Dendritic cell treated with granulocyte-macrophage colony-stimulating factor and Interleukin-4, amounts not matched to agents 40 ng/mL and 50 ng/mL, for 4 days (primary cell): Measurements from ENCODE around the gene TNFSF10.
"Not testable (repeated sequence)": the region's sequence is repeated elsewhere in the genome, so short reads cannot be mapped to it uniquely, and the experiment has no call there.

Source experiments
- H3K27ac Mint-ChIP-seq: one replicate; pipeline ENCODE4 v1.8.0; 2022; ENCODE audit warnings: mild to moderate bottlenecking, mixed read lengths
- H3K27me3 Mint-ChIP-seq: one replicate; pipeline ENCODE4 v1.8.0; 2022; ENCODE audit warnings: mild to moderate bottlenecking, mixed read lengths
- H3K36me3 Mint-ChIP-seq: one replicate; pipeline ENCODE4 v1.8.0; 2022; ENCODE audit warnings: low read depth, mixed read lengths
- H3K4me1 Mint-ChIP-seq: one replicate; pipeline ENCODE4 v1.8.0; 2022; ENCODE audit warnings: low read depth, mixed read lengths
- H3K4me3 Mint-ChIP-seq: one replicate; pipeline ENCODE4 v1.8.0; 2022; ENCODE audit warnings: mild to moderate bottlenecking, moderate library complexity, mixed read lengths
- H3K9me3 Mint-ChIP-seq: one replicate; pipeline ENCODE4 v1.8.0; 2022; ENCODE audit warnings: mixed read lengths
- intact Hi-C: fragments of 100-400 bp; cut with micrococcal nuclease; formaldehyde crosslinking; loops from one replicate; pipeline ENCODE4 v1.15.0; 2022

TNFSF10 gene

DNA sequence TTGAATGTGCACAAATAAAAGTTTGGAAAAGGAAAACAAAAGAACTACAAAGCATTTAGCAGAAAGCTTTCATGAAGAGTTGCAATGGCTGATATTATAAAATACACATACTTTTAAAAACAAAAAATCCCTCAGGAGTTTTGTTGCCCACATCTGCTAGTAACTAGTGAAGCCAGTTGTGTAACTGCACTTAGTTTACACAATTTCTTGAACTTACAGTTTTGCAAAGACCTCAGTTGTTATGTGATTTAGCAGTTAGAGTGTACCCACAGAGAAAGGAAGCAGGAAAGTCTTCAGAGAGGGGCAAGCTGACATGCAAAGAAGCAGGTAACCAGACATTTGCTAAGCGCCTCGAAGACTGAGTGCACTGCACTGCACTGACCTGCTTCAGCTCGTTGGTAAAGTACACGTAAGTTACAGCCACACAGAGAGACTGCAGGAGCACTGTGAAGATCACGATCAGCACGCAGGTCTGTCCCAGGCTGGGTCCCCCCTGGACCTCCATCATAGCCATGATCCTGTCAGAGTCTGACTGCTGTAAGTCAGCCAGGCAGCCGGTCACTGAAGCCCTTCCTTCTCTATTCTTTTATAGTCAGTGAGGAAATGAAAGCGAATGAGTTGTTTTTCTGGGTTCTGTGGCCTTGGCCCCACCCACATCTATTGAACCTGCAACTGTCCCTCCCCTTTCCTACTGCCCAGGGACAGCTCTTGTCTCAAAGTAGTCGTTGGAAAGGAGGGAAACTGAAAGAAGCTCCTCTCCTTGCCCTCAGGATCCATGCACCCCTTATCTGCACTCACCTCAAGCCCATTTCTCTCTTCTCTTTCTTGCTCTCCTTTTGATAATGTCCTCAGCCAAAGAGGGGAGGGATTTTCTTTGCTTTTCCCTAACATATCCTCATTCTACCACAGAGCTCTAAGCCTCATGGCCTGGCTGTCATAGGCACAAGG lies at the start of gene TNFSF10:
Gene TNFSF10 (minus strand): TSS at position 560 of the 948 bp plus-strand sequence. CDS start 46 bp downstream, at position 514.
- intact Hi-C loops = no loop called here
- Mint-ChIP-seq H3K27me3 (no peaks in the 10 kb centered on the region), H3K36me3 (no peaks in the 10 kb centered on the region), H3K4me3 (peak within 1 kb of the TSS; percentile 84), H3K27ac (peak within 1 kb of the TSS; percentile 89), H3K4me1 (peaks cover 48% of the 10 kb centered on the region), H3K9me3 (no peaks in the 10 kb centered on the region)

DNA sequence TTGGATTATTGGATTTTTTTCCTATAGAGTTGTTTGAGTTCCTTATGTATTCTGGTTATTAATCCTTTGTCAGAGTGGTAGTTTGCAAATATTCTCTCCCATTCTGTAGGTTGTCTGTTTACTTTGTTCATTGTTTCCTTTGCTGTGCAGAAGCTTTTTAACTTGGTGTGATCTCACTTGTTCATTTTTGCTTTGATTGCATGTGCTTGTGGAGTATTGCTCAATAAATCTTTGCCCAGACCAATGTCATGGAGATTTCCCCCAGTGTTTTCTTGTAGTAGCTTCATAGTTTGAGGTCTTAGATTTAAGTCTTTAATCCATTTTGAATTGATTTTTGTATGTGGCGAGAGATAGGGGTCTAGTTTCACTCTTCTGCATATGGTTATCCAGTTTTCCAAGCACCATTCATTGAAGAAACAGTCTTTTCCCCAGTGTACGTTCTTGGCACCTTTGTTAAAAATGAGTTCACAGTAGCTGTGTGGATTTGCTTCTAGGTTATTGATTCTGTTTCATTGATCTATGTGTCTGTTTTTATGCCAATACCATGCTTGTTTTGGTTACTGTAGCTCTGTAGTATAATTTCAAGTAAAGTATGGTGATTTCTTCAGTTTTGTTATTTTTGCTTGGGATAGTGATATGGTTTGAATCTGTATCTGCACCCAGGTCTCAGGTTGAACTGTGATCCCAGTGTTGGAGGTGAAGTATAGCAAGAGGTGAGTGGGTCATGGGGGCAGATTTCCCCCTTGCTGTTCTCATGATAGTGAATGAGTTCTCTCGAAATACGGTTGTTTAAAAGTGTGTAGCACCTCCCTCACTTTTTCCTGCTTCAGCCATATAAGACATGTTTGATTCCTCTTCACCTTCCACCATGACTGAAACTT lies 46.1 kb upstream of the TNFSF10 start:
- H3K9me3 Mint-ChIP-seq = peaks cover 9% of the 10 kb centered on the region
- H3K4me3 Mint-ChIP-seq = no peak overlapping the region
- no peaks in the 10 kb centered on the region for H3K27me3 Mint-ChIP-seq
- no peaks in the 10 kb centered on the region for H3K36me3 Mint-ChIP-seq
- peaks cover 24% of the 10 kb centered on the region for H3K4me1 Mint-ChIP-seq
- intact Hi-C loops = no loop called here
- H3K27ac Mint-ChIP-seq = peak overlapping the region; percentile 75

DNA sequence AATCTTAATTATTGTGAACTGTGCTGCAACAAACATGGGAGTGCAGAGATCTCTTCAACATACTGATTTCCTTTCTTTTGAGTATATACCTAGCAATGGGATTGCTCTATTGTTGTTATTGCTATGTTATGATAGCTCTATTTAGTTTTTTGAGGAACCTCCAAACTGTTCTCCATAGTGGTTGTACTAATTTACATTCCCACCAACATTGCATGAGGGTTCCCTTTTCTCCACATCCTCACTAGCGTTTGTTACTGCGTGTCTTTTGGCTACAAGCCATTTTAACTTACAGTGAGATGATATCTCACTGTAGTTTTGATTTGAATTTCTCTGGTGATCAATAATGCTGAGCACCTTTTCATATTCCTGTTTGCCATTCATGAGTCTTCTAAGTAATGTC lies 45.5 kb upstream of the TNFSF10 start:
- Mint-ChIP-seq H3K4me3 (no peak overlapping the region), H3K27me3 (peaks cover 2% of the 10 kb centered on the region), H3K27ac (peak overlapping the region; percentile 75), H3K36me3 (no peaks in the 10 kb centered on the region), H3K4me1 (peaks cover 28% of the 10 kb centered on the region), H3K9me3 (peaks cover 9% of the 10 kb centered on the region)
- intact Hi-C loops = no loop called here

DNA sequence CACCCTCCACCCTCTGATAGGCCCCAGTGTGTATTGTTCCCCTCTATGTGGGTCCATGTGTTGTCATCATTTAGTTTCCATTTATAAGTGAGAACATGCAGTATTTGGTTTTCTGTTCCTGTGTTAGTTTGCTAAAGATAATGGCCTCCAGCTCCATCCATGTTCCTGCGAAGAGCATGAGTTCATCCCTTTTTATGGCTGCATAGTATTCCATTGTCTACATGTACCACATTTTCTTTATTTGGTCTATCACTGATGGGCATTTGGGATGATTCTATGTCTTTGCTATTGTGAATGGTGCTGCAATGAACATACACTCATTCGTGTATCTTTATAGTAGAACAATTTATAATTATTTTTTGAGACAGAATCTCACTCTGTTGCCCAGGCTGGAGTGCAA lies 43.6 kb upstream of the TNFSF10 start:
- H3K36me3 Mint-ChIP-seq, intact Hi-C loops, H3K27ac Mint-ChIP-seq, H3K27me3 Mint-ChIP-seq, H3K9me3 Mint-ChIP-seq, H3K4me3 Mint-ChIP-seq: not testable (repeated sequence)
- H3K4me1 Mint-ChIP-seq = peaks cover 45% of the 10 kb centered on the region

DNA sequence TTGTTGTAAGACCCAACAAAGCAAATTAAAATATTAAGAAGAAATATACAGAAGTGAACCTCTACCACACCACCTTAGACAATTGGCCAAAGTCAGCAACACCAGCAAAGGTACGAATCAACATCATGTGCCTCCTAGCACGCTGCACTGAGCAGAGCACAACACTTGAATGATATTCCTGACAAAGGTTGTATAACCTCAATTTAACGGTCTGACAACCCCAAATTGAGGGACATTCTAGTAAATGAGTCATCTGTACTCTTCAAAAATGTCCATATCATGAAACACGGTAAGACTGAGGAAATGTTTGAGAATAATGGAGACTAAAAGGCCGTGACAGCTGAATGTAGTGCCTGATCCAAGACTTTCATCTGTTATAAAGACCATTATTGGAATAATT lies 41.3 kb upstream of the TNFSF10 start:
- Mint-ChIP-seq H3K27ac (no peak overlapping the region), H3K4me3 (no peak overlapping the region), H3K4me1 (peaks cover 44% of the 10 kb centered on the region), H3K9me3 (no peaks in the 10 kb centered on the region), H3K36me3 (no peaks in the 10 kb centered on the region), H3K27me3 (peaks cover 2% of the 10 kb centered on the region)
- intact Hi-C loops = loop anchor here (5.0 kb wide), 1 partner anchor 52 kb away; no protein-coding TSS in a partner anchor

DNA sequence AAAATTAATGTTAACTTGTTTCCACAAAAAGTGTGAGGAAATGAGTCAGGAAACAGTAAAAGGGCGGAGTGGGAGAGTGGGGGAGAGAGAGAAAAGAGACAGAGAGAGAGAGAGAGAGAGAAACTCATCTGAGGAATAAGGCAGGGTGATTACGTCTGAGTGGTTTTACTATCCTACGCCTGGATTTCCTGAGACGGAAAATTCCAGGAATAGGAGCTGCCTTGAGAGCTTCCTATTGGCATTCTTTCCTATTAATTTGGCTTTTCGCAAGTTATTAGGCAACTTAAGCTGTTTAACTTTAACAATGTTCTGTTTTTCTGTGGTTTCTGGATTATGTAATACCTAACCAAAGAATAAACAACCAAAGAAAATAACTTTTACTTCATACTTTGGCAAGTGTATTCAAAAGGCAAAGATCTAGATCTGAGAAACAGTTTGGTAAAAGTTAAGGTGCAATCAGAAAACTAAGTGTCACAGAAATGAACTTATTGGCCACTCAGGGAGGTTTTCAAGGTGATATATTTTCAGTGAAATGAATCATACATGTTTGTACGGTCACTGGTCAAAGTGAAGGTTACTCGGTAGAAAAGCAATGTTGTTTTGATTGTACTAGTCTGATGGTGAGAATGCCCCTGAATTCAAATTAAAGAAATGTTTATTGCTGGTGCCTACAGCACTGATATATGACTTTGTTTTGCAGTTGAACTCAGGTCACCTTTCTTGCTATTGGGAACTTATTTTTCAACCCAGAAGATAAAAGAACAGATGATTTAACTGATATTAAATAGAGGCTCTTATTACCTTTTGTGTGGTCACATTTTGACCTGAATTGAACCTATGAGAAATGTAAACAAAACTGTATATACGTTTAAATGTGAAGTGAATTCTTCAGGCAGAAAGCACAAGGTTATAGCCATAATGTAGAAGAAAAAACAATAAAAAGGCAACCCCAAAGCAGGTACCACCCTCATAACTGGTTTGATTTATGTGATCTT lies 39.9 kb upstream of the TNFSF10 start:
- H3K4me3 Mint-ChIP-seq = peak overlapping the region; percentile 64
- peaks cover 41% of the 10 kb centered on the region for H3K4me1 Mint-ChIP-seq
- H3K36me3 Mint-ChIP-seq = no peaks in the 10 kb centered on the region
- H3K27me3 Mint-ChIP-seq = peaks cover 2% of the 10 kb centered on the region
- H3K9me3 Mint-ChIP-seq = no peaks in the 10 kb centered on the region
- intact Hi-C loops = loop anchor here (5.0 kb wide), 1 partner anchor 51 kb away; no protein-coding TSS in a partner anchor
- H3K27ac Mint-ChIP-seq = peak overlapping the region; percentile 77

DNA sequence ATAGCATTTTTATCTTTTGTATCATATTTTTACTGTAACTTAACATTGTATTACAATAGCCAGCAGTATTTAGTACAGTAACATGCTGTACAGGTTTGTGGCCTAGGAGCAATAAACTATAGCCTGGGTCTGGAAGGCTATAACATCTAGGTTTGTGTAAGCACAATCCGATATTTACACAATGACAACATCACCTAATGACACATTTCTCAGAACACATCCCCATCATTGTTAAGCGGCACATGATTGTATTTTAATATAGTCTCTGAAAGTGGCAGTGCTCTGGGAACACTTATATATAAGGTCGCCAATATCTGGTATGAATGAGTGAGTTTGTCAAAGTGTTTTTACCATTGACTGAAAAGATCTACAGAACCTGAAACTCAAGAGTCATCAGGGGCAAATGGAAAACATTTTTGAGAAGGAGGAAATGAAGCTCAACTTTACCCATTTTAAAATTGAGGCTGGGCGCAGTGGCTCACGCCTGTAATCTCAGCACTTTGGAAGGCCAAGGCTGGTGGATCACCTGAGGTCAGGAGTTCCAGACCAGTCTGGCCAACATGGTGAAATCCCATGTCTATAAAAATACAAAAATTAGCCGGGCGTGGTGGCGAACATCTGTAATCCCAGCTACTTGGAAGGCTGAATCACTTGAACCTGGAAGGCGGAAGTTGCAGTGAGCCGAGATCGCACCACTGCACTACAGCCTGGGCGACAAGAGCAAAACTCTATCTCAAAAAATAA lies 38.8 kb upstream of the TNFSF10 start:
- no peak overlapping the region for H3K4me3 Mint-ChIP-seq
- no peaks in the 10 kb centered on the region for H3K9me3 Mint-ChIP-seq
- H3K27ac Mint-ChIP-seq = peak overlapping the region; percentile 77
- H3K4me1 Mint-ChIP-seq = peaks cover 42% of the 10 kb centered on the region
- intact Hi-C loops = loop anchor here (5.0 kb wide), 1 partner anchor 50 kb away; no protein-coding TSS in a partner anchor
- H3K27me3 Mint-ChIP-seq = peaks cover 2% of the 10 kb centered on the region
- H3K36me3 Mint-ChIP-seq = no peaks in the 10 kb centered on the region

DNA sequence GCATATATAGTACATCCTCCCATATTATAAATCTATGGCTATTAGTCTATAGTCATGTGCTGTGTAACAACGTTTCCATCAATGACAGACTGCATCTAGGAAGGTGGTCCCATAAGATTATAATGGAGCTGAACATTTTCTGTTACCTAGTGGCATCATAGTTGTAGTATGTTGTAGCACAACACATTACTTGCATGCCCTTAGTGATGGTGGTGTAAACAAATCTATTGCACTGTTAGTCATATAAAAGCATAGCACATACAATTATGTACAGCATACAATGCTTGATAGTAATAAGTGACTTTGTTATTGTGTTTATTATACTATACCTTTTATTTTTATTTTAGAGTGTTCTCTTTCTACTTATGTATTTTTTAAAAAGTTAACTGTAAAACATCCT lies 37.4 kb upstream of the TNFSF10 start:
- Mint-ChIP-seq H3K27ac (no peak overlapping the region), H3K4me3 (no peak overlapping the region), H3K4me1 (peaks cover 43% of the 10 kb centered on the region), H3K9me3 (no peaks in the 10 kb centered on the region), H3K36me3 (no peaks in the 10 kb centered on the region), H3K27me3 (peaks cover 2% of the 10 kb centered on the region)
- intact Hi-C loops = loop anchor here (5.0 kb wide), 1 partner anchor 48 kb away; no protein-coding TSS in a partner anchor

DNA sequence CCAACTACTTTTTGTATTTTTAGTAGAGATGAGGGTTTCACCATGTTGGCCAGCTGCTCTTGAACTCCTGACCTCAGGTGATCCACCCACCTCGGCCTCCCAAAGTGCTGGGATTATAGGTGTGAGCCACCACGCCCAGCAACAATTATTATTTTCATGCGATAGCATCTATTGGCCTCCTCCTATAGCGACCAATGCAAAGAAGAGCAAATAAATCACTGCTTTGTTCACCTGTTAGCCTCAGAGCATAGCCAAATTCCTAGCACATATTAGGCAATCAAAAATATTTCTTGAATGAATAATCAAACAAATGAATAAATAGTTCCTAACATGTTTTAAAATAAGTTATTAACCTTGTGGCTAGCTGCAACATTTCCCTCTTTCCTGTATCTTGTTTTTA lies 36.8 kb upstream of the TNFSF10 start:
- Mint-ChIP-seq H3K36me3 (no peaks in the 10 kb centered on the region), H3K4me1 (peaks cover 43% of the 10 kb centered on the region), H3K27me3 (peaks cover 2% of the 10 kb centered on the region), H3K27ac (no peak overlapping the region), H3K4me3 (no peak overlapping the region), H3K9me3 (no peaks in the 10 kb centered on the region)
- intact Hi-C loops = loop anchor here (5.0 kb wide), 1 partner anchor 48 kb away; no protein-coding TSS in a partner anchor

DNA sequence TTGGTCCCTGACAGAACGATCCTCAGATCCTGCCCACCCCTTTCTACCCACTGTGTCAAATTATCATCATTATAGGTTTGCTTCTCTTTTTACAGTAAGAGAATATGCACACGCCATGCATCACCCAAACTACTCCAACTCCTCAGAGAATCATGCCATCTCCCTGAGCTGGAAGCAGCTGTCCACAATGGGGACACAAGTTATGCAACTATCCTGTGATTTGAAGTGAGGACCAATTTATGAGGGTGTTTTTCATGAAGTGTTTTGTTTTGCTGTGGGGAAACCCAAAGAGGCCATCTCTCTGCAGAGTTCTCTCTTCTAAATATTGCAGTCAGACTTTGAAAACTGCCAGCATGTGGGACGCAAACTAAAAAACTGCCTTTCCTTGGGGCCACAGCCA lies 35.8 kb upstream of the TNFSF10 start:
- no peak overlapping the region for H3K4me3 Mint-ChIP-seq
- H3K27ac Mint-ChIP-seq = no peak overlapping the region
- peaks cover 41% of the 10 kb centered on the region for H3K4me1 Mint-ChIP-seq
- intact Hi-C loops = no loop called here
- H3K27me3 Mint-ChIP-seq = peaks cover 2% of the 10 kb centered on the region
- no peaks in the 10 kb centered on the region for H3K36me3 Mint-ChIP-seq
- H3K9me3 Mint-ChIP-seq = no peaks in the 10 kb centered on the region

DNA sequence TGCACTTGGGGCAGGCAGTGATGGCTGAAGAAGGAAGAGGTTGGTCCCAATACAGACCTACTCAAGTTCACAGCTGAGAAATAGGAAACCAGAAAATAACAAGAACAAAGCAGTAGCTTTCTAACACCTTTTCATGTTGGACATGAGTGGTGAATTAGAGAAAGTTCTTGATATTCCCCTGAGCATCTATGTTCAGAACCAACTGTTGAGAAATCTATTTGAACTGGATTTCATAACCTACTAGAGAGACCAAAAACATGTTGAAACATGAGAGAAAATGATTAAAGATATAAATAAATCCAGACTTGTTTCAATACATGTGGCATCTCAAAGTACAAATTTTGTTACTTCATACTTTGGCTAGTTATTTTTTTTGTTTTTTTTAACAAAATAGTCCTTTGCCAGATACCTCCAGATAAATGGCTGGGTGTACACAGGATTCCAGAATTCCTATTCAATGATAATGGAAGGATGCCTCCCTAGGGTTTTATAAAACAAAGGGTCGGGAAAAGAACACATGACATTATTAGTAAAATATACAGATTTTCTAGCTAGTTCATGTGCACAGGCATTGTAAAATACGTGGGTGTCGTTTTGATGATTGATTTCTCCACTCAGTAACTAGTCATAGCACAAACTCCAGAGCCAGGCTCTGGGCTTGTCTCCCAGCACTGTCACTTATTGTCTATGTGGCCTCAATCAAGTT lies 34.4 kb upstream of the TNFSF10 start:
- H3K27me3 Mint-ChIP-seq = no peaks in the 10 kb centered on the region
- intact Hi-C loops = no loop called here
- H3K9me3 Mint-ChIP-seq = no peaks in the 10 kb centered on the region
- H3K4me1 Mint-ChIP-seq = peaks cover 29% of the 10 kb centered on the region
- H3K36me3 Mint-ChIP-seq = no peaks in the 10 kb centered on the region
- no peak overlapping the region for H3K4me3 Mint-ChIP-seq
- H3K27ac Mint-ChIP-seq = no peak overlapping the region
